ENCODE results near the gene NECAP2.

- no peak for TF ChIP-seq CTCF (IDR thresholded peaks at IDR 0.05)
- no peak for TF ChIP-seq POLR2A (IDR thresholded peaks at IDR 0.05)
These were observed 45.5 kb upstream of the NECAP2 start for GRCh38 chr1:16394977-16395376.
